ENCODE data around the gene PROC. TPM values are rescaled to one million over a fixed set of nuclear protein-coding genes. Genes with fewer than 3 reads are reported as not detected.

Gene PROC
- total RNA-seq, 1 experiment from 2014 or later: not detected

DNA sequence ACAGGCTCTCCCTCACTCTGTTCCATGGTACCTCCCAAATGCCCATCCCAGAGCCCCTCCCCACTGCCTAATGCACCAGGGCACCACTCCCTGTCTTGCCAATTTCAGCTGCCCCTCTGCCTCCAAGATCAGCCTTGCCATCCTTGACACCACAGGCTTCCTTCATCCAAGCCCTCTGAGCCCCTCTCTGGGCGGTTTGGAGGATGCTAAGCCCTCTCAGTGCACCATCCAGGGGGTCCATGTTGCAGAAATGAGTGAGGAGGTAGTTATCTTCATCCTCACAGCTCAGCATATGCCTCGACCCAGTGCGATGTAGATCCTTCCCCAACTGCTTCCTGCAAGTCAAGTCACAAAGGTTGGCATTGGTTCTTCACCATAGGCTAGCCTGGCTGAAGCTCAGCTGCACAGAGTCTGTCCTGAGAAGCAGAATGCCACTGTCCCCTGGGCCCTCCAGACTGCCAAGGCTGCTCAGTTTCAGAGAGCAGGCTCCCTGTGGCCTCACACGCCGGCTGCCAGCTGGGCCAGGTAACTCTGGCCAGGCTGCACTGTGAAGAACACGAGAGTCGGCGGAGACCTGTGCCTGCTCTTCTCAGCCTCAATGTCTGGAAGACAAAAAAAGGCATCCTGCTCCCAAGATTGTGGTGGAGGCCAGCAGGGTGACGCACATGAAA is 20.5 kb upstream of the PROC start:
- no peak overlapping the region for H2AFZ ChIP-seq (ENCODE audit: low read depth, low read length, poor library complexity, severe bottlenecking)

More for the DNA sequence above, 20.5 kb upstream of the PROC start:
- Histone ChIP-seq H3K4me3 (replicated peaks in 1 of 2; ENCODE audit: low read depth in 1 of 2, low read length in 2 of 2) (no peak overlapping the region), H3K9me3 (ENCODE audit: control insufficient read depth in 1 of 2, insufficient read depth in 1 of 2, low read depth in 1 of 2, low read length in 2 of 2) (no peaks in the 10 kb centered on the region), H3K36me3 (ENCODE audit: control insufficient read depth in 1 of 2, insufficient read depth in 2 of 2, low read length in 2 of 2) (no peaks in the 10 kb centered on the region), H3K27ac (ENCODE audit: low read depth, low read length) (no peak overlapping the region; the same call in 1 of the 2 replicates), H3K4me2 (ENCODE audit: low read length) (peak overlapping the region; percentile 56), H3K27me3 (ENCODE audit: insufficient read depth, low read length) (peaks cover 32% of the 10 kb centered on the region), H4K20me1 (ENCODE audit: insufficient read depth) (peaks cover 3% of the 10 kb centered on the region; the same call in 1 of the 2 replicates), H3K4me1 (ENCODE audit: control insufficient read depth in 1 of 2, insufficient read depth in 2 of 2, low read length in 2 of 2) (peaks cover 12 to 22% of the 10 kb centered on the region in 2 experiments; a peak in 3 of 4 replicates), H3K79me2 (ENCODE audit: insufficient read depth, low read length) (no peaks in the 10 kb centered on the region), H3K9me2 (ENCODE audit: insufficient read depth) (no peaks in the 10 kb centered on the region), H3K9ac (ENCODE audit: low read length) (no peak overlapping the region)
- ChIA-PET RAD21 (ENCODE audit: low non-redundant PET in 1 of 2, low total read pairs in 2 of 2, uncharacterized antibody in 2 of 2, unreplicated experiment in 2 of 2) (interaction anchor here in 1 of 2 experiments (1.2 kb wide), 1 partner anchor 27 kb away, joined by 3 read pairs; no protein-coding TSS in a partner anchor), CTCF (no interaction called here), POLR2A (no interaction called here)
- ATAC-seq: peak; percentile 51; the same call in 1 of the 2 replicates
- intact Hi-C loops (cut with micrococcal nuclease): no loop called here
- TF ChIP-seq EZH2 (IDR thresholded peaks at IDR 0.05): no peak
- no peak for TF ChIP-seq ZNF274 (IDR thresholded peaks at IDR 0.05; ENCODE audit: low read depth, low read length)
- no peak for TF ChIP-seq ZFX (IDR thresholded peaks at IDR 0.05)
- TF ChIP-seq EGR1 (IDR thresholded peaks at IDR 0.05; ENCODE audit: low read depth): no peak
- no peak for TF ChIP-seq ELF1 (IDR thresholded peaks at IDR 0.05; ENCODE audit: borderline replicate concordance, low read depth)
- TF ChIP-seq SRF (IDR thresholded peaks at IDR 0.05; ENCODE audit: low read depth): no peak
- no peak for TF ChIP-seq CEBPB (IDR thresholded peaks at IDR 0.05; ENCODE audit: low read depth)
- TF ChIP-seq, protein P1, sequence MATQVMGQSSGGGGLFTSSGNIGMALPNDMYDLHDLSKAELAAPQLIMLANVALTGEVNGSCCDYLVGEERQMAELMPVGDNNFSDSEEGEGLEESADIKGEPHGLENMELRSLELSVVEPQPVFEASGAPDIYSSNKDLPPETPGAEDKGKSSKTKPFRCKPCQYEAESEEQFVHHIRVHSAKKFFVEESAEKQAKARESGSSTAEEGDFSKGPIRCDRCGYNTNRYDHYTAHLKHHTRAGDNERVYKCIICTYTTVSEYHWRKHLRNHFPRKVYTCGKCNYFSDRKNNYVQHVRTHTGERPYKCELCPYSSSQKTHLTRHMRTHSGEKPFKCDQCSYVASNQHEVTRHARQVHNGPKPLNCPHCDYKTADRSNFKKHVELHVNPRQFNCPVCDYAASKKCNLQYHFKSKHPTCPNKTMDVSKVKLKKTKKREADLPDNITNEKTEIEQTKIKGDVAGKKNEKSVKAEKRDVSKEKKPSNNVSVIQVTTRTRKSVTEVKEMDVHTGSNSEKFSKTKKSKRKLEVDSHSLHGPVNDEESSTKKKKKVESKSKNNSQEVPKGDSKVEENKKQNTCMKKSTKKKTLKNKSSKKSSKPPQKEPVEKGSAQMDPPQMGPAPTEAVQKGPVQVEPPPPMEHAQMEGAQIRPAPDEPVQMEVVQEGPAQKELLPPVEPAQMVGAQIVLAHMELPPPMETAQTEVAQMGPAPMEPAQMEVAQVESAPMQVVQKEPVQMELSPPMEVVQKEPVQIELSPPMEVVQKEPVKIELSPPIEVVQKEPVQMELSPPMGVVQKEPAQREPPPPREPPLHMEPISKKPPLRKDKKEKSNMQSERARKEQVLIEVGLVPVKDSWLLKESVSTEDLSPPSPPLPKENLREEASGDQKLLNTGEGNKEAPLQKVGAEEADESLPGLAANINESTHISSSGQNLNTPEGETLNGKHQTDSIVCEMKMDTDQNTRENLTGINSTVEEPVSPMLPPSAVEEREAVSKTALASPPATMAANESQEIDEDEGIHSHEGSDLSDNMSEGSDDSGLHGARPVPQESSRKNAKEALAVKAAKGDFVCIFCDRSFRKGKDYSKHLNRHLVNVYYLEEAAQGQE (IDR thresholded peaks at IDR 0.05; ENCODE audit: low read depth): no peak
- TF ChIP-seq RAD21 (IDR thresholded peaks at IDR 0.05; ENCODE audit: low read depth): no peak
- no peak for TF ChIP-seq FOSL1 (IDR thresholded peaks at IDR 0.05; ENCODE audit: low read depth)
- BruUV-seq (replicated peaks): no TSS peak
- no peak for DNase-seq (ENCODE audit: low read depth, low spot score)

Data from HCT116 (cell line).